ENCODE measurements around the gene BNIP1.
A peak's percentile ranks its signal among the peaks of the same experiment; 100 is the strongest.

DNA sequence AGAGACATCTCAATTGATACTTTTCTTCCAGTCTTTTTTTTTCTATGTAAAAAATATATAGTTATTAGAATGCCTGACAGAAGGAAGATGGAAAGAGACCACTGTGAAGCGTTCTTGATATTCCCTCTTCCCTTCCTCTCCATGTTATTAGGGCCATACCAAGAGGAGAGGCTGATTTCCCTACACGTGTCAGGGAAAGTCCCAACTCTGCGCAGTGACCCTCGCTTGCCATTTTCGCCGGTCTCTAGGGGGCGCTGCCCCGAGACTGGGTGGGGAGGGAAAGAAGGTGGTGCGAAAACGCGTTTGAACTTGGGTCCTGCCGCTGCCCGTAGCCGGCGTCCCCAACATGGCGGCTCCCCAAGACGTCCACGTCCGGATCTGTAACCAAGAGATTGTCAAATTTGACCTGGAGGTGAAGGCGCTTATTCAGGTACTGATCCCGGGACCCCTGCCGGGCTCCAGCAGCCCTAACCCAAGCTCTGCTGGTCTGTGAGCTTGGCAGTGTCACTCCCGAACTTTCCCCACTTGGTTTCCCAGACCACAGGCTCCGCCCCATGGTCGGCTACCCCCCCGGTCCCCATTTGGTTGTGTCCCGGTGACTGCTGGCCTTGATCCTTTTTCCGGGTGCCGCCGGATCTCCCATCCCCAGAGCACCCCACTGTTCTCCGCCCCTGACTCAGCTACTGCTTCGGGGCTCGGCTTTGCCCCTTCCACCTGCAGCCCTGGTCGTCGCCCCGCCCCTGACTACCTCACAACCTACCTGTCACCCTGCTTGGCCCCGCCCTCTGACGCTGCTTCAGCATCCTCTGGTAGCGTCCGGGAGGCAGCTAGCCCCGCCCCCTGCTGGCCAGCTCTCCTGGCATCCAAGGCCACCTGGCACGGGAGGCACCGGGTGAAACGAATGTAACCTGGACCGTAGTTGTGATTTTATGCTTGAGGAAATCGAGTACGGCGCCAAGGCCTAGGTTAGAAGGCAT is at the start of gene BNIP1:
- TF ChIP-seq, protein P1, sequence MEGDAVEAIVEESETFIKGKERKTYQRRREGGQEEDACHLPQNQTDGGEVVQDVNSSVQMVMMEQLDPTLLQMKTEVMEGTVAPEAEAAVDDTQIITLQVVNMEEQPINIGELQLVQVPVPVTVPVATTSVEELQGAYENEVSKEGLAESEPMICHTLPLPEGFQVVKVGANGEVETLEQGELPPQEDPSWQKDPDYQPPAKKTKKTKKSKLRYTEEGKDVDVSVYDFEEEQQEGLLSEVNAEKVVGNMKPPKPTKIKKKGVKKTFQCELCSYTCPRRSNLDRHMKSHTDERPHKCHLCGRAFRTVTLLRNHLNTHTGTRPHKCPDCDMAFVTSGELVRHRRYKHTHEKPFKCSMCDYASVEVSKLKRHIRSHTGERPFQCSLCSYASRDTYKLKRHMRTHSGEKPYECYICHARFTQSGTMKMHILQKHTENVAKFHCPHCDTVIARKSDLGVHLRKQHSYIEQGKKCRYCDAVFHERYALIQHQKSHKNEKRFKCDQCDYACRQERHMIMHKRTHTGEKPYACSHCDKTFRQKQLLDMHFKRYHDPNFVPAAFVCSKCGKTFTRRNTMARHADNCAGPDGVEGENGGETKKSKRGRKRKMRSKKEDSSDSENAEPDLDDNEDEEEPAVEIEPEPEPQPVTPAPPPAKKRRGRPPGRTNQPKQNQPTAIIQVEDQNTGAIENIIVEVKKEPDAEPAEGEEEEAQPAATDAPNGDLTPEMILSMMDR (IDR thresholded peaks at IDR 0.05) = peak; percentile 76 to 95 (median 86)
- TF ChIP-seq POLR2A (IDR thresholded peaks at IDR 0.05) = peak in 1 of 2 donors; percentile 75
